Spleen (tissue), 7 donors: Measurements from ENCODE around the gene NEURL1.

Experiments
- CTCF ChIP-seq, 11 experiments: fragments of 200-600 bp in 7 of 11; fragments of 450-650 bp in 4 of 11; sonication (generic) in 4 of 11; IDR thresholded peaks in 8 of 11; conservative IDR thresholded peaks in 3 of 11; 1 replicate in 7 of 11; 2 replicates in 4 of 11; pipeline versions ENCODE4 v1.4.0 to v1.8.0; 2016 to 2021; ENCODE audit warnings: antibody characterized with exemption in 11 of 11, inconsistent platforms in 4 of 11, mild to moderate bottlenecking in 1 of 11
- POLR2A ChIP-seq, 3 donors: fragments of 450-650 bp; IDR thresholded peaks; one replicate each; pipeline ENCODE4 v1.5.1; 2017; ENCODE audit warnings: antibody characterized with exemption in 3 of 3, mild to moderate bottlenecking in 1 of 3
- POLR2AphosphoS5 ChIP-seq, 3 donors: sonication (generic); formaldehyde crosslinking; IDR thresholded peaks; one replicate each; pipeline ENCODE4 v1.5.1; 2017; ENCODE audit warnings: antibody characterized with exemption in 3 of 3
- donor health status: DM: no; HTN: no; CAD: no; lungs with moderate emphysema.
- donor health status: DM: no; HTN: no; CAD: no.
- donor health status: DM: no; HTN: no; CAD: no.

DNA sequence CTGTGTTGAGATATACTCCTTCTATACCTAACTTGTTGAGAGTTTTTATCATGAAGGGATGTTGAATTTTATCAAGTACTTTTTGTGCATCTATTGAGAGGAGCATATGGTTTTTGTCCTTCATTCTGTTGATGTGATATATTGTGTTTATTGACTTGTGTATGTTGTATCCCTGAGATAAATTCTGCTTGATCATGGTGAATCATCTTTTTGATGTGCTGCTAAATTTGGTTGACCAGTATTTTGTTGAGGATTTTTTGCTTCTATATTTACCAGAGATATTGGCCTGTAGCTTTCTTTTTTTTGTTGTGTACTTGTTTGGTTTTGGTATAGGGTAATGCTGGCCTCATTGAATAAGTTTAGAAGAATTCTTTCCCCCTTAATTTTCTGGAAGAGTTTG lies 32.4 kb downstream of the NEURL1 start:
- TF ChIP-seq CTCF (IDR thresholded peaks at IDR 0.05 in 8 of 11, conservative IDR thresholded peaks at IDR 0.05 in 3 of 11) (no peak), POLR2AphosphoS5 (IDR thresholded peaks at IDR 0.05) (no peak), POLR2A (IDR thresholded peaks at IDR 0.05) (no peak)
